ENCODE data around the gene PTPRC. TPM values are rescaled to one million over a fixed set of nuclear protein-coding genes. Genes with fewer than 3 reads are reported as not detected.

The PTPRC gene
- total RNA-seq, 2 donors from 2014 or later: 27.1 to 86.8 TPM

DNA sequence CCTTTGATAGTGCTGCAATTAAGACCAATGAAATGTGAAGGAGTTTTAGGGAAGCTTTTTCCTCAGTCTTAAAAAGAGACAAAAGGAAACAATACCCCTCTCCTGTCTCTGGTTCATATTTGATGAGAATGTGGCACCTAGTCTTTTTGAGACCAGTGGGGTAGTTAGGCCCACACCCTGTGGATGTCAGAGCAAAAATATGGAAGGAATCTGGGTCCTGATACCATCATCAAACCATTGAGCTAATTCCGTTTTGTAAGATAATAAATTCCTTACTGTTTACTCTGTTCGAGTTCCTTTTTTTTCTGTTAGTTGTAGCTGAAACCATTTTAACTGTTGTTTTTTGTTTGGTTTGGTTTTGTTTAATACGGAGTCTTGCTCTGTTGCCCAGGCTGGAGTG, 33.3 kb downstream of the PTPRC start:
- TF ChIP-seq, protein P1, sequence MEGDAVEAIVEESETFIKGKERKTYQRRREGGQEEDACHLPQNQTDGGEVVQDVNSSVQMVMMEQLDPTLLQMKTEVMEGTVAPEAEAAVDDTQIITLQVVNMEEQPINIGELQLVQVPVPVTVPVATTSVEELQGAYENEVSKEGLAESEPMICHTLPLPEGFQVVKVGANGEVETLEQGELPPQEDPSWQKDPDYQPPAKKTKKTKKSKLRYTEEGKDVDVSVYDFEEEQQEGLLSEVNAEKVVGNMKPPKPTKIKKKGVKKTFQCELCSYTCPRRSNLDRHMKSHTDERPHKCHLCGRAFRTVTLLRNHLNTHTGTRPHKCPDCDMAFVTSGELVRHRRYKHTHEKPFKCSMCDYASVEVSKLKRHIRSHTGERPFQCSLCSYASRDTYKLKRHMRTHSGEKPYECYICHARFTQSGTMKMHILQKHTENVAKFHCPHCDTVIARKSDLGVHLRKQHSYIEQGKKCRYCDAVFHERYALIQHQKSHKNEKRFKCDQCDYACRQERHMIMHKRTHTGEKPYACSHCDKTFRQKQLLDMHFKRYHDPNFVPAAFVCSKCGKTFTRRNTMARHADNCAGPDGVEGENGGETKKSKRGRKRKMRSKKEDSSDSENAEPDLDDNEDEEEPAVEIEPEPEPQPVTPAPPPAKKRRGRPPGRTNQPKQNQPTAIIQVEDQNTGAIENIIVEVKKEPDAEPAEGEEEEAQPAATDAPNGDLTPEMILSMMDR (IDR thresholded peaks at IDR 0.05): no peak
- Histone ChIP-seq H3K4me1 (ENCODE audit: control insufficient read depth in 1 of 2, low read depth in 2 of 2) (no peaks in the 10 kb centered on the region), H3K36me3 (no peaks in the 10 kb centered on the region), H3K4me3 (no peak overlapping the region), H3K27ac (no peak overlapping the region), H3K9me3 (no peaks in the 10 kb centered on the region), H3K27me3 (replicated peaks; ENCODE audit: insufficient read depth) (no peaks in the 10 kb centered on the region)
- DNase-seq (ENCODE audit: low spot score): no peak
- ATAC-seq (ENCODE audit: insufficient number of reproducible peaks, low FRiP score, low read depth): no peak

- DNase-seq (ENCODE audit: low spot score) (no peak), ATAC-seq (ENCODE audit: insufficient number of reproducible peaks, low FRiP score, low read depth) (no peak)
- H3K27ac ChIP-seq: no peak overlapping the region
- no peak overlapping the region for H3K4me3 ChIP-seq
- TF ChIP-seq, protein P1 (IDR thresholded peaks at IDR 0.05): no peak
- H3K27me3 ChIP-seq (replicated peaks; ENCODE audit: insufficient read depth): no peaks in the 10 kb centered on the region
- no peaks in the 10 kb centered on the region for H3K9me3 ChIP-seq
- no peaks in the 10 kb centered on the region for H3K4me1 ChIP-seq (ENCODE audit: control insufficient read depth in 1 of 2, low read depth in 2 of 2)
- H3K36me3 ChIP-seq: no peaks in the 10 kb centered on the region
Observed at GRCh38 chr1:198674009-198674408, 35.2 kb downstream of the PTPRC start.

DNA sequence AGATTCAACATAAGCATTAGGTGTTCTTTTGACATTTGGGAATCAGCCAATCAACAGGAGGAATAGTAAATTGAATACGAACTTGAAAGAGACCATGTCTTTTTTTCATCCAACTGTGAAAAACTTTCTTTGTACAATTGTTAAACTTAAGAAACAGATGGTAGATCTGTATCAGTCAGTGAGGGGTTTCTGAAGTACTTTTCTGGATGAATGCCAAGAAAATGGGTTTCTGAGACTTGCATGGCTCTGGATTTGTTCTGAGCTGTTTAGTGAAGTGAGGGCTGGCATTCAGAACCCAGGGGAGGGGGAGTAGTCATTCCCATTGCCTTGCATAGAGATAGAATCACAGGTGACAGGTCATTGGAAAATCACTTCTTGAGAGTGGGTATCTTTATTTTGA, 37.4 kb downstream of the PTPRC start:
- DNase-seq (ENCODE audit: low spot score): no peak
- Histone ChIP-seq H3K27ac (no peak overlapping the region), H3K9me3 (no peaks in the 10 kb centered on the region), H3K27me3 (replicated peaks; ENCODE audit: insufficient read depth) (no peaks in the 10 kb centered on the region), H3K4me1 (ENCODE audit: control insufficient read depth in 1 of 2, low read depth in 2 of 2) (no peaks in the 10 kb centered on the region), H3K36me3 (no peaks in the 10 kb centered on the region), H3K4me3 (no peak overlapping the region)
- TF ChIP-seq, protein P1 (IDR thresholded peaks at IDR 0.05): no peak
- no peak for ATAC-seq (ENCODE audit: insufficient number of reproducible peaks, low FRiP score, low read depth)

DNA sequence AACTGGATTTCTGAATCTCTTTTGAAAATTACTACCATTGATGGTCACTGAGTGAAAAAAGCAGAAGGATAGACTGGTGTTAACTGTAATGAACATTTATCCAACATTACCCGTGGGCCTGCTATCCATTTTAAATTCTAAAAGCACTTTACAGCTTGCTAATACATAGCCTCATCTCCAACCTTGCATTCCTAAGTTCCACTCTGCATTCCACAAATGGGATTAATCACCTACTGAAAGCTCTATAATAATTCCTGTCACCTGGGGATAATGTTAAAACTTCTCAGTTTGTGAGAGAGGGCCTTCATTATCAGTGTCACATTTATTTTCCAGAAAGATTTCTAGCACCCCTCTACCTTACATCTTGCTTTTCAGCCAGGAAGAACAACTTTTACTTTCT, 38.2 kb downstream of the PTPRC start:
- TF ChIP-seq, protein P1 (IDR thresholded peaks at IDR 0.05): no peak
- DNase-seq (ENCODE audit: low spot score) (no peak), ATAC-seq (ENCODE audit: insufficient number of reproducible peaks, low FRiP score, low read depth) (no peak)
- Histone ChIP-seq H3K36me3 (no peaks in the 10 kb centered on the region), H3K4me1 (ENCODE audit: control insufficient read depth in 1 of 2, low read depth in 2 of 2) (no peaks in the 10 kb centered on the region), H3K9me3 (no peaks in the 10 kb centered on the region), H3K27ac (no peak overlapping the region), H3K27me3 (replicated peaks; ENCODE audit: insufficient read depth) (no peaks in the 10 kb centered on the region), H3K4me3 (no peak overlapping the region)

DNA sequence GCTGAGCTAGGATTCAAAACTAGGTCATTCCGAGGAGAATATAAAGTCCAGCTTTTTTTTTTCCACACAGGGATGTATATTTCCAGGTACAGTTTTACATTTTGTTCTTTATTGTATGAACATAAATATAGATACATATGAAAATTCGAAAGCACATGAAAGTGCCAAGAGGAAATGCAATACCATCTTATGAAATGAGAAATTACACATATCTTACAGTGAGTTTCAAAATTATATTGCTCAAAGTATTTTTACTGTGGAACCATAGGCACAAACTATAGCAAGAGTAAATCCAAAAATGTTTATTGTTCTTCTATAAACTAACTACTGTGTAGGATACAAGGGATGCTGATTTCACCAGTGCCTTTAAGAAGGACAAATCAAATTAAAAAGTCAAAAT, 39.0 kb downstream of the PTPRC start:
- no peak for ATAC-seq (ENCODE audit: insufficient number of reproducible peaks, low FRiP score, low read depth)
- H3K36me3 ChIP-seq: no peaks in the 10 kb centered on the region

More for the DNA sequence above, 39.0 kb downstream of the PTPRC start:
- Histone ChIP-seq H3K27me3 (replicated peaks; ENCODE audit: insufficient read depth) (no peaks in the 10 kb centered on the region), H3K4me1 (ENCODE audit: control insufficient read depth in 1 of 2, low read depth in 2 of 2) (no peaks in the 10 kb centered on the region), H3K4me3 (no peak overlapping the region), H3K9me3 (no peaks in the 10 kb centered on the region), H3K27ac (no peak overlapping the region)
- TF ChIP-seq, protein P1 (IDR thresholded peaks at IDR 0.05): no peak
- DNase-seq (ENCODE audit: low spot score): no peak
